Peyer's patch (tissue), 4 donors: ENCODE data around the gene PCNA.

ENCODE experiments used
- POLR2A ChIP-seq, 2 donors: fragments of 450-650 bp; IDR thresholded peaks; one replicate each; pipeline ENCODE4 v1.5.1; 2017; ENCODE audit warnings: antibody characterized with exemption in 2 of 2, mild to moderate bottlenecking in 2 of 2, moderate library complexity in 2 of 2
- TF ChIP-seq, protein P1 (sequence below), 6 experiments: fragments of 450-650 bp in 4 of 6; fragments of 200-600 bp in 2 of 6; sonication (generic) in 1 of 6; IDR thresholded peaks; one replicate each; pipeline ENCODE4 v1.5.1; 2017 to 2019; ENCODE audit warnings: antibody characterized with exemption in 6 of 6, mild to moderate bottlenecking in 3 of 6, moderate library complexity in 1 of 6

- TF ChIP-seq POLR2A (IDR thresholded peaks at IDR 0.05) = no peak
- TF ChIP-seq, protein P1, sequence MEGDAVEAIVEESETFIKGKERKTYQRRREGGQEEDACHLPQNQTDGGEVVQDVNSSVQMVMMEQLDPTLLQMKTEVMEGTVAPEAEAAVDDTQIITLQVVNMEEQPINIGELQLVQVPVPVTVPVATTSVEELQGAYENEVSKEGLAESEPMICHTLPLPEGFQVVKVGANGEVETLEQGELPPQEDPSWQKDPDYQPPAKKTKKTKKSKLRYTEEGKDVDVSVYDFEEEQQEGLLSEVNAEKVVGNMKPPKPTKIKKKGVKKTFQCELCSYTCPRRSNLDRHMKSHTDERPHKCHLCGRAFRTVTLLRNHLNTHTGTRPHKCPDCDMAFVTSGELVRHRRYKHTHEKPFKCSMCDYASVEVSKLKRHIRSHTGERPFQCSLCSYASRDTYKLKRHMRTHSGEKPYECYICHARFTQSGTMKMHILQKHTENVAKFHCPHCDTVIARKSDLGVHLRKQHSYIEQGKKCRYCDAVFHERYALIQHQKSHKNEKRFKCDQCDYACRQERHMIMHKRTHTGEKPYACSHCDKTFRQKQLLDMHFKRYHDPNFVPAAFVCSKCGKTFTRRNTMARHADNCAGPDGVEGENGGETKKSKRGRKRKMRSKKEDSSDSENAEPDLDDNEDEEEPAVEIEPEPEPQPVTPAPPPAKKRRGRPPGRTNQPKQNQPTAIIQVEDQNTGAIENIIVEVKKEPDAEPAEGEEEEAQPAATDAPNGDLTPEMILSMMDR (IDR thresholded peaks at IDR 0.05) = no peak
These were observed 1.3 kb downstream of the PCNA start for GRCh38 chr20:5118220-5119142.
